Measurements from ENCODE around the gene SLC18B1. TPM values are rescaled to one million over a fixed set of nuclear protein-coding genes. Genes with fewer than 3 reads are reported as not detected.

Gene SLC18B1
- total RNA-seq, 1 donor from 2014 or later = 3.4 TPM

DNA sequence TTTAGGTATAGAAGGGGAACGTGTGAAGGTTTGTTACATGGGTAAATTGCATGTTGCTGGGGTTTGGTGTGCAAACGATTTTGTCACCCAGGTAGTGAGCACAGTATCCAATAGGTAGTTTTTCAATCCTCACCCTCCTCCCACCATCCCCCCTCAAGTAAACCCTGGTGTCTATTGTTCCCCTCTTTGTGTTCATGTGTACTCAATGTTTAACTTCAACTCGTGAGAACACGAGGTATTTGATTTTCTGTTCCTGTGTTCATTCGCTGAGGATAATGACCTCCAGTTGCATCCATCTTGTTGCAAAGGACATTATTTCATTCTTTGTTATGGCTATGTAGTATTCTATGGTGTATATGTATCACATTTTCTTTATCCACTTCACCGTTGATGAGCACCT is 73.0 kb downstream of the SLC18B1 start:
- TF ChIP-seq, protein P1, sequence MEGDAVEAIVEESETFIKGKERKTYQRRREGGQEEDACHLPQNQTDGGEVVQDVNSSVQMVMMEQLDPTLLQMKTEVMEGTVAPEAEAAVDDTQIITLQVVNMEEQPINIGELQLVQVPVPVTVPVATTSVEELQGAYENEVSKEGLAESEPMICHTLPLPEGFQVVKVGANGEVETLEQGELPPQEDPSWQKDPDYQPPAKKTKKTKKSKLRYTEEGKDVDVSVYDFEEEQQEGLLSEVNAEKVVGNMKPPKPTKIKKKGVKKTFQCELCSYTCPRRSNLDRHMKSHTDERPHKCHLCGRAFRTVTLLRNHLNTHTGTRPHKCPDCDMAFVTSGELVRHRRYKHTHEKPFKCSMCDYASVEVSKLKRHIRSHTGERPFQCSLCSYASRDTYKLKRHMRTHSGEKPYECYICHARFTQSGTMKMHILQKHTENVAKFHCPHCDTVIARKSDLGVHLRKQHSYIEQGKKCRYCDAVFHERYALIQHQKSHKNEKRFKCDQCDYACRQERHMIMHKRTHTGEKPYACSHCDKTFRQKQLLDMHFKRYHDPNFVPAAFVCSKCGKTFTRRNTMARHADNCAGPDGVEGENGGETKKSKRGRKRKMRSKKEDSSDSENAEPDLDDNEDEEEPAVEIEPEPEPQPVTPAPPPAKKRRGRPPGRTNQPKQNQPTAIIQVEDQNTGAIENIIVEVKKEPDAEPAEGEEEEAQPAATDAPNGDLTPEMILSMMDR (conservative IDR thresholded peaks at IDR 0.05; ENCODE audit: low read depth, low read length) = no peak
- H3K4me3 ChIP-seq (ENCODE audit: low read depth, low read length) = no peak overlapping the region
- no peak for DNase-seq (ENCODE audit: low read depth)

DNA sequence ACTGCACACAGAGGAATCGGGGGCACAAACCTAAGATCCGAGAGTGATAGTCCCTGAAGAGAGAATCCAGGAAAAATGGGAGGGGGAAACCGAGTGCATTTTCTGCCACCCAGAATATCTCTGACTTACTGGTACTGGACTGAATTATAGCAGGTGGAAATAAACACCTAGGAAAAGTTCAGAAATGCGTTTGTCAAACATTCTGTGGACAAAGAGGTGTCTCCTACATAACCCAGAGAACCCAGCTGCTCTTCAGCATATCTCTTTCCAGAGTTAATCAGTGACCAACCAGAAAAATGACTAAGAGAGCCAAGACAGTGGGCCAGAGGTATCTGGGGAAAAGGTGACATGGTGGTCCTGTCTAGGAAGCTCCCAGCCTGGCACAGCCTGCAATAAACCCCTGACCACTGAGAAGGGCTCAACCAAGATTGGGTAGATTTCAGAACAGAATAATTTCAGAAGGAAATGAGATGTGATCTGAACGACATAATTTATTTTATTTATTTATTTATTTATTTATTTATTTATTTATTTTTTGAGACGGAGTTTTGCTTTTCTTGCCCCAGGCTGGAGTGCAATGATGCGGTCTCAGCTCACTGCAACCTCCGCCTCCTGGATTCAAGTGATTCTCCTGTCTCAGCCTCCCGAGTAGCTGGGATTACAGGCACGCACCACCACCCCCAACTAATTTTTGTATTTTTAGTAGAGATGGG is 78.5 kb downstream of the SLC18B1 start:
- no peak for DNase-seq (ENCODE audit: low read depth)
- TF ChIP-seq, protein P1 (conservative IDR thresholded peaks at IDR 0.05; ENCODE audit: low read depth, low read length) = no peak
- no peak overlapping the region for H3K4me3 ChIP-seq (ENCODE audit: low read depth, low read length)

Other genes with a start within 250 kb of the SLC18B1 start
- gene TAAR8, start 246.0 kb downstream of the SLC18B1 start, total RNA-seq = not detected in 2 replicates
- gene TAAR6, start 228.3 kb downstream of the SLC18B1 start, total RNA-seq = not detected in 2 replicates
- not detected in 2 replicates for gene TAAR5, start 208.9 kb downstream of the SLC18B1 start, total RNA-seq
- not detected in 2 replicates for gene TAAR2, start 174.4 kb downstream of the SLC18B1 start, total RNA-seq
- not detected in 2 replicates for gene TAAR1, start 139.5 kb downstream of the SLC18B1 start, total RNA-seq
- gene VNN1, start 84.6 kb downstream of the SLC18B1 start, total RNA-seq = under 0.01 and 0.14 TPM in 2 replicates
- 0.29 and 1.7 TPM in 2 replicates for gene VNN2, start 40.7 kb downstream of the SLC18B1 start, total RNA-seq
- 2,462 and 2,776 TPM in 2 replicates for gene RPS12, start 15.9 kb upstream of the SLC18B1 start, total RNA-seq

Data from epithelial cell of proximal tubule (primary cell).